Cardiac fibroblast (primary cell): Measurements from ENCODE around the gene KIF16B.
A peak's percentile ranks its signal among the peaks of the same experiment; 100 is the strongest.

Source experiments
- DNase-seq, 2 donors: peaks; one replicate each; pipeline versions ENCODE4 v3.0.0 to v3.0.0-alpha.2; 2010; ENCODE audit warnings: low read depth in 2 of 2
- H3K4me3 ChIP-seq, 2 donors: replicated peaks in 1 of 2; 1 replicate in 1 of 2; 2 replicates in 1 of 2; pipeline ENCODE4 v1.5.1; 2011; ENCODE audit warnings: low read depth in 2 of 2, low read length in 2 of 2, mild to moderate bottlenecking in 2 of 2, moderate library complexity in 1 of 2
- CTCF ChIP-seq: IDR thresholded peaks from one replicate; pipeline ENCODE4 v1.5.1; 2011; ENCODE audit warnings: low read depth, mild to moderate bottlenecking, low read length, inconsistent platforms

Gene KIF16B

GRCh38 chr20:16352321-16352720 is 220.9 kb downstream of the KIF16B start:
- no peak for DNase-seq
- no peak for TF ChIP-seq CTCF
- no peak overlapping the region for H3K4me3 ChIP-seq

GRCh38 chr20:16351415-16351814 is 221.8 kb downstream of the KIF16B start:
- TF ChIP-seq CTCF: no peak
- no peak for DNase-seq
- no peak overlapping the region for H3K4me3 ChIP-seq

- TF ChIP-seq CTCF: no peak
- DNase-seq: peak in 1 of 2 donors; percentile 39
Observed at GRCh38 chr20:16350465-16350864, 222.8 kb downstream of the KIF16B start.

GRCh38 chr20:16349523-16350260 is 223.6 kb downstream of the KIF16B start:
- no peak overlapping the region for H3K4me3 ChIP-seq
- DNase-seq: peak; percentile 4 to 7
- no peak for TF ChIP-seq CTCF

More at GRCh38 chr20:16350465-16350864, 222.8 kb downstream of the KIF16B start:
- H3K4me3 ChIP-seq: no peak overlapping the region

GRCh38 chr20:16346956-16347355 is 226.3 kb downstream of the KIF16B start:
- H3K4me3 ChIP-seq: no peak overlapping the region
- TF ChIP-seq CTCF: no peak
- DNase-seq: no peak

- H3K4me3 ChIP-seq: no peak overlapping the region
- no peak for TF ChIP-seq CTCF
- no peak for DNase-seq
Observed at GRCh38 chr20:16337707-16338106, 235.5 kb downstream of the KIF16B start.

GRCh38 chr20:16327606-16328005 is 245.6 kb downstream of the KIF16B start:
- H3K4me3 ChIP-seq: no peak overlapping the region
- DNase-seq: no peak
- TF ChIP-seq CTCF: no peak
